Measurements from ENCODE around the gene ANGEL1. TPM values are rescaled to one million over a fixed set of nuclear protein-coding genes. Genes with fewer than 3 reads are reported as not detected.

Gene ANGEL1
- total RNA-seq, 4 donors from 2014 or later: 5.7 to 15.3 (median 11.5) TPM

- no peak for DNase-seq (ENCODE audit: low spot score in 2 of 2)
- intact Hi-C loops (cut with DNase I; ENCODE audit: low total_unique reads): no loop called here
- WGBS, 2 donors: 93 to 97% methylated on average over 2 of the region's 2 CpGs
- TF ChIP-seq CTCF (IDR thresholded peaks at IDR 0.05) (no peak), POLR2A (IDR thresholded peaks at IDR 0.05) (no peak)
- H3K4me3 ChIP-seq (ENCODE audit: low read depth, poor library complexity, severe bottlenecking): no peak overlapping the region
These were observed 20.3 kb downstream of the ANGEL1 start for GRCh38 chr14:76792422-76792821.

GRCh38 chr14:76786601-76787000 lies 26.1 kb downstream of the ANGEL1 start:
- TF ChIP-seq POLR2A (IDR thresholded peaks at IDR 0.05) (no peak), CTCF (IDR thresholded peaks at IDR 0.05) (no peak)
- WGBS, 2 donors: 97 to 100% methylated on average over 2 of the region's 2 CpGs
- intact Hi-C loops (cut with DNase I; ENCODE audit: low total_unique reads): no loop called here
- no peak for DNase-seq (ENCODE audit: low spot score in 2 of 2)
- H3K4me3 ChIP-seq (ENCODE audit: low read depth, poor library complexity, severe bottlenecking): no peak overlapping the region

- WGBS, 2 donors: 34 to 40% methylated on average over 2 of the region's 2 CpGs
- TF ChIP-seq POLR2A (IDR thresholded peaks at IDR 0.05): no peak
- peak in 1 of 3 donors; percentile 28 for TF ChIP-seq CTCF (IDR thresholded peaks at IDR 0.05)
- DNase-seq (ENCODE audit: low spot score in 2 of 2): peak; percentile 45 to 88
- intact Hi-C loops (cut with DNase I; ENCODE audit: low total_unique reads): no loop called here
- H3K4me3 ChIP-seq (ENCODE audit: low read depth, poor library complexity, severe bottlenecking): no peak overlapping the region
These were observed 27.8 kb downstream of the ANGEL1 start for GRCh38 chr14:76784881-76785280.

GRCh38 chr14:76784266-76784874 lies 28.3 kb downstream of the ANGEL1 start:
- H3K4me3 ChIP-seq (ENCODE audit: low read depth, poor library complexity, severe bottlenecking): no peak overlapping the region
- peak in 1 of 2 donors; percentile 57 for DNase-seq (ENCODE audit: low spot score in 2 of 2)
- TF ChIP-seq CTCF (IDR thresholded peaks at IDR 0.05) (no peak), POLR2A (IDR thresholded peaks at IDR 0.05) (no peak)
- intact Hi-C loops (cut with DNase I; ENCODE audit: low total_unique reads): no loop called here
- 67 to 97% methylated on average over 6 of the region's 6 CpGs for WGBS, 2 donors

GRCh38 chr14:76782885-76783566 lies 29.7 kb downstream of the ANGEL1 start:
- 60 to 61% methylated on average over 8 to 9 of the region's 9 CpGs for WGBS, 2 donors
- H3K4me3 ChIP-seq (ENCODE audit: low read depth, poor library complexity, severe bottlenecking): no peak overlapping the region
- intact Hi-C loops (cut with DNase I; ENCODE audit: low total_unique reads): no loop called here
- DNase-seq (ENCODE audit: low spot score in 2 of 2): peak in 1 of 2 donors; percentile 78
- TF ChIP-seq POLR2A (IDR thresholded peaks at IDR 0.05): no peak
- no peak for TF ChIP-seq CTCF (IDR thresholded peaks at IDR 0.05)

All from lower leg skin (tissue), 4 donors.